ENCODE measurements around the gene SPINK8.
A peak's percentile ranks its signal among the peaks of the same experiment; 100 is the strongest.
"Not testable (repeated sequence)": the region's sequence is repeated elsewhere in the genome, so short reads cannot be mapped to it uniquely, and the experiment has no call there.

SPINK8 gene

DNA sequence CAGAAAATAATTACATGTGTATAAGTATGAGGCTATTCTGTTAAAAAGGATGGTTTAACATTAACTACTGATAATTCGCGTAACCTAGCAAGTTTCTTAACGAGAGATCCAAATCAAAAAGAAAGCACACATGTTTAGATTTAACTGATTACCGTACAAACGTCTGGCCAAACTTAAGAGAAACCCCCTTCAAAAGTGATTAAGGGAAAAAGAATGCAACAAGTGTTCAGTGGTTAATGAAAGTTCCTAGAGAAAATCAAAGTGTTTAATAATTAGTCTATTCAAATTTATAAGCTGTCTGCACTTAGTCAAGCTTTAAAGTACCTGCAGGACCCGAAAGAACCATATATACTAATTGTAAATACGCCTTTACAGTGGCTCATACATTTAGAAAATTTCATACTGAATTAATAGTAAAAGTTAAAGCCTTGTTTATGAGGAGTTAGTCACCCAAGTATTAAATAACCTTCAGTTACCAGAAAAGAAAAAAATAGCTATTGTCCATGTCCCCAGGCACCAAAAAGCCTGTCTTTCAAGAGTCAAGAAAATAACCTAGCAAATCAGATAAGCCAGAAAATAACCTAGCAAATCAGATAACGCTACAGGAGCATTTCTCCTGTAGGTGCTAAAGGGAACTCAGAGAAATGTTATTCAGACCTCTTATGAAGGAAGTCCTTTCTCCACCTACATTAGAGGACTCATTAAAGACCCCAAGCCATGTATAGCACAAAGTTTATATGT lies 58.0 kb downstream of the SPINK8 start:
- no peak for DNase-seq

DNA sequence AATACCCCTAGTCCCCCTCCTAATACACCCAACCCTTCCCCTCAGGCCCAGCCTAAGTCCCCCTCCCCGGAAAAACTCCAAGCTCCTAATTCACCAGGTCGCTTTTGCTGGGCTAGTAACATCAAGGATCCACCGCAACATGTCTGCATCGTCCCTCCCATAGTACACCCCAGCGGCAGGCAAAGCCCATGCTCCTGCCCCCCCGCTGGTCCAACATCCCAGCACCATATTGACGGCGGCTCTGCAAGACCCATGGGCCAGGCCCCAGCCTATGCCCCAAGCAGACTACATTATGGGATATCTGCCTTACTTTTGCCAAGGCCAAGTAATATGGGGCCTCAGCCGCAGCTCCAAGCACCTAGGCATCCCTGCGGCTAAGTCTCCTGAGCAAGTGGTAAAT lies 59.0 kb downstream of the SPINK8 start:
- DNase-seq: no peak

DNA sequence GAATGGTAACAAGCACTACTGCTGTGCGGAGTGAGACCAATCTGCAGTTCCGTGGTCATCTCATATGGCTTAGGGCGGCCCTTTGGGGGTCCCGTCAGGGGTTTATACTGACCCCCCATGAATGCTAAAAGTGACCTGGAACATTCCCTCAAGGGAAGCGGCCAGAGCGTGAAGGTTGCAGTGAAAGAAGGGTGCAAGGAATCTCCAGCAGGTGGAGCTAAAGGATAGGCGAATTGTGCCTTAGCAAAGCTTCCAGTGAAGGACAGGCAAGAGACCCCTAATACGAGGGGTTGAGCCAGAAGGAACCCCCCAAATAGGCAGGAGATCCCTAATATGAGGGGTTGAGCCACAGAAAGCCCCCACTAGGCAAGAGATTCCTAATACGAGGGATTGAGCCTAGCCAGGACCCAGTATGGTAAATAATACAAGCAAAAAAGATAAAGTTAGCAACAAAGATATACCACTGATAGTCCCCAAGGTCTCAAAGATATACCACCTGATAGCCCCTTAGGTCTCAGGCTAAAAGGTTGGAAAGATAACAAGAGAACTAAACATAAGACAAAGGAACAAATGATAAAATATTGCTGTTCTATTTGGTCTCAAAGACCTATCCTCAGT lies 59.8 kb downstream of the SPINK8 start:
- DNase-seq: peak; percentile 49 to 60

DNA sequence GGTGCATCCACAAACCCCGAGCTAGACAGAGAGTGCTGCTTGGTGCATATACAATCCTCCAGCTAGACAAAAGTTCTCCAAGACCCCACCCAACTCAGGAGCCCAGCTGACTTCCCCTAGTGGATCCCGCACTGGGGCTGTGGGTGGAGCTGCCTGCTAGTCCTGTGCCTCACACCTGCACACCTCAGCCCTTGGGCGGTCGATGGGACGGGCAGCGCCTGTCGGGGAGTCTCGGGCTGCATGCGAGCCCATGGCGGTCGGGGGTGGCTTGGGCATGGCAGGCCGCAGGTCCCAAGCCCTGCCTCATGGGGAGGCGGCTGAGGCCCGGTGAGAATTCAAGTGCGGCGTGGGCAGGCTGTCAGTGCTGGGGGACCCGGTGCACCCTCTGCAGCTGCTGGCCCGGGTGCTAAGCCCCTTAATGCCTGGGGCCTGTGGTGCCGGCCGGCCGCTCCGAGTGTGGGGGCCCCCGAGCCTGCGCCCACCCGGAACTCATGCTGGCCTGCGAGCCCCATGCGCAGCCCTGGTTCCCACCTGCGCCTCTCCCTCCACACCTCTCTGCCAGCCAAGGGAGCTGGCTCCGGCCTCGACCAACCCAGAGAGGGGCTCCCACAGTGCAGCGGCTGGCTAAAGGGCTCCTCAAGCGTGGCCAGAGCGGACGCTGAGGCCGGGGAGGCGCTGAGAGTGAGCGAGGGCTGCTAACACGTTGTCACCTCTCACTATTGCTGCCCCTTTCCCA lies 61.5 kb downstream of the SPINK8 start:
- no peak for DNase-seq

DNA sequence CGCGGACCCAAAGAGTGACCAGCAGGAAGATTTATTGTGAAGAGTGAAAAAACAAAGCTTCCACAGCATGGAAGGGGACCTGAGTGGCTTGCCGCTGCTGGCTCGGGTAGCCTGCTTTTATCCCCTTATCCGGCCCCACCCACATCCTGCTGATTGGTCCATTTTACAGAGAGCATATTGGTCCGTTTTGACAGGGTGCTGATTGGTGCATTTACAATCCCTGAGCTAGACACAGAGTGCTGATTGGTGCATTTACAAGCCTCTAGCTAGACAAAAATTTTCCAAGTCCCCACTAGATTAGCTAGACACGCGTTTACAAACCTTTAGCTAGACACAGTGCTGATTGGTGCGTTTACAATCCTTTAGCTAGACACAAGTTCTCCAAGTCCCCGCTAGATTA lies 62.2 kb downstream of the SPINK8 start:
- DNase-seq: not testable (repeated sequence)

DNA sequence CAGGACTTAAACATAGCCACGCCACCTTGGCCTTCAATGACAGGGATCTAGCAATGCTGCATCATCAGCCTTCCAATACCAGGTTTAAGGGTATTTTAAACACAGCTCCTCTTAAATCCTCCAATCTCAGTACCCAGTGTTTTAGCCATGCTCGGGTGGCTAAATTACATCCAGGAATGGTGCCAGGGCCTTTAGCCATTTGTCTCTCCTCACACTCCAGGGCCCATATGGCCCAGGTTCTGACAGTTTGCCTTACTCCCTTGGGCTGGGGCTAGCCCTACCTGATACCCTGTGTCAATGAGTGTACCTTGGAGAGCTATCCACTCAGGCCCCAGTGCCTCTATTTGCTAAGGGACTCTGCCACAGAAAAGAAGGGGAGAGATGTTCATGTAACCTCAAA lies 63.2 kb downstream of the SPINK8 start:
- no peak for DNase-seq

DNA sequence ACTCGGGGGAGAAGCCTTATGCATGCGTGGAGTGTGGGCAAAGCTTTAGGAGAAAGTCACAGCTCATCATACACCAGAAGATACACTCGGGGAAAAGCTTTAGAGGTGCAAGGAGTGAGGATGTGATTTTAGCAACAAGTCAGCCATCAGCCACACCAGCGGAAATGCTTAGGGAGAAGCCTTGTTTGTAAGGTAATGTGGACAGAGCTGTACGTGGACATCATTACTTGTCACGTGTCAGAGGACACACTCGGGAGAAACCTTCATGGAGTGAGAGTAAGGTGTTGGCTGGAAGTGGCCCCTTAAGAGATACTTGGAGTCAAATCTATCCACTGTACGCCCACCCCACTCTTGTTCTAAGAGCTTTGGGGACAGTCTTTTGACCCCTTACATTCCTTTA lies 63.9 kb downstream of the SPINK8 start:
- DNase-seq: no peak

DNA sequence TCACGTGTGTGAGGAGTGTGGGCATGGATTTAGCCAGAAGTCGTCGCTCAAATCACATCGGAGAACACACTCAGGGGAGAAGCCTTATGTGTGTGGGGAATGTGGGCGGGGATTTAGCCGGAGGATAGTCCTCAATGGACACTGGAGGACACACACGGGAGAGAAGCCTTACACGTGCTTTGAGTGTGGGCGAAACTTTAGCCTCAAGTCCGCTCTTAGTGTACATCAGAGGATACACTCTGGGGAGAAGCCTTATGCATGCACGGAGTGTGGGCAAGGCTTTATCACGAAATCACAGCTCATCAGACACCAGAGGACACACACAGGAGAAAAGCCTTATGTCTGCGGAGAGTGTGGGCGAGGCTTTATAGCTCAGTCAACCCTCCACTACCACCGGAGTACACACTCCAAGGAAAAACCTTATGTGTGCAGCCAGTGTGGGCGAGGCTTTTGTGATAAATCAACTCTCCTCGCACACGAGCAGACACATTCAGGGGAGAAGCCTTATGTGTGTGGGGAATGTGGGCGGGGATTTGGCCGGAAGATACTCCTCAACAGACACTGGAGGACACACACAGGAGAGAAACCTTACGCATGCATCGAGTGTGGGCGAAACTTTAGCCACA lies 64.4 kb downstream of the SPINK8 start:
- DNase-seq: peak; percentile 61 to 70

DNA sequence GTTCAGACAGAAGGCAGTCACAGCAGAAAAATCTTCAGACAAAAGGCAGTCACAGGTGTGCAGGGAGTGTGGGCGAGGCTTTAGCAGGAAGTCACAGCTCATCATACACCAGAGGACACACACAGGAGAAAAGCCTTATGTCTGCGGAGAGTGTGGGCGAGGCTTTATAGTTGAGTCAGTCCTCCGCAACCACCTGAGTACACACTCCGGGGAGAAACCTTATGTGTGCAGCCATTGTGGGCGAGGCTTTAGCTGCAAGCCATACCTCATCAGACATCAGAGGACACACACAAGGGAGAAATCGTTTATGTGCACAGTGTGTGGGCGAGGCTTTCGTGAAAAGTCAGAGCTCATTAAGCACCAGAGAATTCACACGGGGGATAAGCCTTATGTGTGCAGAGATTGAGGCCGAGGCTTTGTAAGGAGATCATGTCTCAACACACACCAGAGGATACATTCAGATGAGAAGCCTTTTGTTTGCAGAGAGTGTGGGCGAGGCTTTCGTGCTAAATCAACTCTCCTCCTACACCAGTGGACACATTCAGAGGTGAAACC lies 65.0 kb downstream of the SPINK8 start:
- peak; percentile 83 to 86 for DNase-seq

DNA sequence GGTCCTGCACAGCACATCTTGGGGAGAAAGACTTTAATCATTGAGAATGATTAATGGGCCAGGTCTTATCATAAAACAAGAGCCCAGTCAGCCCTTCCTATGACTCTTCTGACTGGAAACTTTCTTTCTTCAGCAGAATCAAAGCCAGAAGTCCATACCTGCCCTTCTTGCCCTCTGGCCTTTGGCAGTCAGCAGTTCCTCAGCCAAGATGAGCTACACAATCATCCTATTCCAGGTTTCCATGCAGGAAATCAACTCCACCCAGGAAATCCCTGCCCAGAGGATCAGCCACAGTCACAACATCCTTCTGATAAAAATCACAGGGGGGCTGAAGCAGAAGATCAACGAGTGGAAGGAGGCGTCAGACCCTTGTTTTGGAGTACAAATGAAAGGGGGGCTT lies 65.7 kb downstream of the SPINK8 start:
- no peak for DNase-seq

DNA sequence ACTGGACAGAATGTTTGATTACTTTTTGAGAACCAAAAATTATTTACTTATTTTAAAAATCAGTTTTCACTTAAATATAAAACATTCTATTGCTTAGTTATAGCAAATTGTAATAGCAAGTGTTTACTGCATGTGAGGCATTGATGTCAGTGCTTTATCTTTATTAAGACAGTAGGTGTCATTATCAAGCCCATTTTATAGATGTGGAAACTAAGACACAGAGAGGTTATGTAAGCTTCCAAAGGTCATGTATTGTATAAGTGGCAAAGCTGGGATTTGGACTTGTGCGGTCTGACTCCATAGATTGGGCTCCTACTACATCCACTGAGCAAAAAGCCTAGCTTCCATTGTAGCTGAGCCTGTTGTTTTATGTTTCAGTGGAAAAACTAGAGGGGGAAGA lies 74.9 kb downstream of the SPINK8 start:
- DNase-seq: no peak

Data from stimulated activated CD4-positive, alpha-beta T cell treated with anti-CD3 and anti-CD28 coated beads, Interleukin-2, amount 100 ng/mL, for 24 hours (primary cell).